ENCODE measurements around the gene SRC.

SRC gene

DNA sequence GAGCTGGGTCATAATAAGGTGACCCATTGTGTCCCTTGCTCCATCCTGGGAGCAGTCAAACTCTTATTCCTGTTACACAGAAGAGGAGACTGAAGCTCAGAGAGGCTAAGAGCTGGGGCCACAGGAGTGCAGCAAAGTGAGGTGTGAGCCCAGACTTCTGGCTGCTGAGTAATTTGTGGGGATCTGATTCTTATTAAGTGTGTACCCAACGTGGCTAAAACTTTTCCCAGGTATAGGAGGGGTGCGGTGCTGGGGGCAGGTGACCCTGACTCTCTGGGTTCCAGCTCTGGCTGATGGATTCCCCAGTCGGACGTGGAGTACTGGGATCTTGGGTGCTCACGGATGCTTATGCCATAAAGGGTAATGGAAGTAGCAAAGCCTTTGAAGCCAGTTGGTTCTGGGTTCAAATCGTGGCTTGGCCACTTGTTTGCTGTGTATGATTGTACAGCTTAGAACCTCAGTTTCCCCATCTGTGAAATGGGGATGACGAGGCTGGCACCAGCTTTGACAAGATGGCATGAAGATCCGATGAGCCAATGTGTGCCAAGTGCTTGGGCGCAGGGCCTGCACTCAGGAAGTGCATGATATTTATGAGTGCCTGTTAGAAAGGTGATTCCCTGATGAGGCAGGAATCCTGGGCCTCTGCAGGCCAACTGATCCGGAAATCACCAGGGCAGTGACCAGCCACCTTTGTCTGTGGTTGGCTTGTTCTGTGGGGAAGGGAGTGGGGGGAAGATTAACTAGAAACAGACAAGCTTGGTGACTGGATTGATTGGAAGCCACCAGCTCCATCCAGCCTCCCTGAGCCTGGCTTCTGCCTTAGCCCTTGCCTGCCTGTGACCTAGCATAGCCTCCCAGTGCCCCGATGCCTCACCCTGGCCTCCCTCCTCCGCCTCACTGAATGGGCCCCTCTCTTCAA, 6.0 kb downstream of the SRC start:
- DNase-seq: no peak

DNA sequence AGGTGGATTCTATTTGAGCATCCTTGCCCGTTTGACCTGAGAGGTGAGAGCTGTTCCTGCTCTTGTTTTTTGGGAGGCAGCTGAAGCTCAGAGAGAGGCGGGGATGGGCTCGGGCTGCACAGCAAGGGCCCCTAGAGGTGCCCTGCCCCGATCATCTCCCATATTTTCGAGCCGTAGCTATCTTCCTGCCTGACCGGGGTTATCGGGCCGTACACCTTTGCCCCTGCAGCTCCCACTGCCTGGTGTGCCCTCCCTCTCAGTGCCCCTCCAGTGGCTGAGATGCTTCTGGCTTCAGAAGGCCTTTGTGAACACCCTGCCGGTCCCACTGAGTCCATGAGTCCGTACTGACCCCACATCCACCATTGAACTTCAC, 6.7 kb downstream of the SRC start:
- DNase-seq: no peak

DNA sequence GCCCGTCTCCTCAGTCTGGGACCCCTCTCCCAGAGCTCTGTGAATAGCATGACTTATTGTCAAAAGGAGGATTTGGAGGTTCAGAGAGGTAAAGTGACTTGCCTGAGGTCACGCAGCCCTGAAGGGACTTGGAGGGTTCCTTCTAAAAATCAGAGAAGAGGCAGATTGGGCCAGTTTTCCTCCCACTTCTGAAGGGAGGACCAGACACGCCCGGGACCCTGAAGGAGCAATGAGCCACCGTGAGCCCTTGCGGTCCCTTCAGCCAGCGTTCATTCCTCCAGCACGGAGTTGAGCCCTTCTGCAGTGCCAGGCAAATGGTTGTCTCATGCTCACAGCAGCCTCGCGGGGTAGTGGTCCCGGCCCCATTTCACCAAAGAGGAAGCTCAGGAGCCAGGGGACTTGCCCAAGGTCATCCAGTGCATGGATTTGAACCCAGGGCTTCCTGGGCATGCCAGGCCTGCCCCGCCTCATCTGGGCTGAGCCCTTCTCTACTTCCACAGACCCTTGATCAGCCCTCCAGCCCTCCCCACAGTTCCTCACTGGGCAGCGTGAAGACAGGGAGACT, 7.4 kb downstream of the SRC start:
- no peak for DNase-seq

DNA sequence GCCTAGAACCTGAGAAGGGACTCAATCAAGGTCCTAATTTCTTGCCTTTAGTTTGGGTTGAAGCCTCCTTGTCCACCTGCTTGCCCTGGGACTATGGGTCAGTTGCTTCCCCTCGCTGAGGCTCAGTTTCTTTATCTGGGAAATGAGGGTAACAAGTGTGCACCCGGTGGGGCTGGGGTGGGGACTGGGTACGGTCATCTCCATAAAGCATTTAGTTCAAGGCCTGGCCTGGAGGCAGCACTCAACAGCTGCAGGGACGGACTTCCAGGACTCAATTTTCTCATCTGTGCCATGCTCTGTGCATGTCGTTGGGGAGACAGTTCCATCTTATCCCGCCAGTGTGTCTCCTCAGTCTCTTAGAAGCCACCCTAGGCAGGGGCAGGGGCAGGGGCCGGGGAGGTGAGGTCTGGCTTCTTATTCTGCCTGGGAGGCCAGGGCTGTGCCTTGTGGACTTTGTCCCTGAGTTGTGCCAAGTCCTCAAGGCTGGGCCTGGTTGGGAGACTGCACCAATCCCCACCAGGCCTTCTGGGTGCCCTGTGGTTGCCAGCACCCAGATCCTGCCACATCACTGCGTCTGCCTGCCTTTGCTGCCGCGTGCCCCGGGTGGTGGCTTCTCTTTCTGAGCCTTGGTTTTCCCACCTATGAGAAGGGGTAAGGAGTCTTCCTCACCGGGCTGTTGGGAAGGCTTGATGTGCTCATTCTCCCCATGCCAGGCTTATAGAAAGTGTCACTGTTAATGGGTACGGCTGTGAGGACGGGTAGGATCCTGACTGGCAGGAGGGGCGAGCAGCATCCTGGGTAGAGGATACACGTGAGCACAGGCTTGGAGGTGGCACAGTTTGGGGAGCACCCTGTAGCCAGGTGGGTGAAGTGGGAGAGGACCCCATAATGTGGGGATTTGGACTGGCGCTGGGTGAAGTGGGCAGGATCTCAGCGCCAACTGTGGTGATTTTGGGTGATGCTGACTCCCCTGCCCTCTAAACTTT, 8.6 kb downstream of the SRC start:
- DNase-seq: no peak

DNA sequence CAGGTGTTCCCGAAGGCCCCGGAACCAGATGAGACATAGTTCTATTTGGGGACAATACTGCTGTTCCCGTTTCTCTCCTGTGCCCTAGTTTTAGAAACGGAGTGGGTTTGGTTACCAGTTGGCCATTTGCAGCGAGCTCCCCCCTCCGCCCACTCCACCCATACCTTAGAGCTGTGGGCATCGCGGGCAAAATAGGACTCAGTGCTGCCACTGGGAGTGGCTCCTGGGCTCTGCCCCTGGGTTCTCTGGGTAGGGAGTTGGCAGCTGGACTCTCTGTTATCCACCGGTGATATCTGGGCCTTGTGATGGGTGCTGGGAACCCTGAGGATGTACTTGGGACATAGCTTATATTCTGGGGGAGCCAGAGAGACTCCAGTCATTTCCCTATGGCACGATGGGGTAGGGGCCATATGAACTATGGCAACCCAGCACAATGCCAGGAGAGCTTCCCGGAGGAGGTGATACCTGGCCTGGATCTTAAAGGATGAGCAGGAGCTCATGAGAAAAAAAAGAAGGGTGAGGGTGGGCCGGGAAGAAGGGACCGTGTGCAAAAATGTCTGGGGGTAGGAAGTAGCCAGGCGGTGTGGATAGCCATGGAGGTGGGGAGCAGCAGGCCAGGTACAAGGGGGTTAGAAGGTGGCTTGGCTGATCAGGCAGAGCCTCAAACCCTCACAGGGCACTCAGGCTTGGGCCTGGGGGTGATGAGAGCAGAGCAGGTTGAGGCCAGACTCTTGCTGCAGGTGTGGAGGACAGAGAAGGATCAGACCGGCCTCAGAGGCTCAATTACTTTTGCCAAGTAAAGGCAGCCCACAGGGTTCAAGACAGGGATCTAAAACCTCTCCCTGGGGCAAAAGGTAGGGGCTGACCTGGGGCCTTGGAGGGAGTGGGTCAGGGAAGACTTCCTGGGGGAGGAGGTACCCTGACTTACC, 9.6 kb downstream of the SRC start:
- no peak for DNase-seq

DNA sequence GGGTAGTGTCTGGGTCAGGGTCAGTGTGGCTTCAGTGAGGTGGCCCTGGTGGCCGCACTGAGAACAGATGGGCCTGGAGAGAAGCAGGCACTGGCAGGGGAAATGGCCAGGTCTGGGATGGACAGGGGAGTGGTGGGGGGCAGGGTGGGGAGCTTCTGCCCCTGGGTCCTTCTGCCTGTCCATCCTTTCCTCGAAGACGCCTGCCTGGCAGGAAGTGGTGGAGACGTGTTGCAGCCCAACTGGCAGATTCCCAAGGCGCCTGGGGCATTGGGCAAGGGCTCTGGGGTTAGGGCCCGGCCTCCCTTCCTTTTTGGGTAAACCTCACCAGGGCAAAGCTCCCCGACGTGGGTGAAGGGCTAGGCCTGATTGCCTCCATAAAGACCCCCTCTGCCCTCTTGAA, 10.4 kb downstream of the SRC start:
- no peak for DNase-seq

DNA sequence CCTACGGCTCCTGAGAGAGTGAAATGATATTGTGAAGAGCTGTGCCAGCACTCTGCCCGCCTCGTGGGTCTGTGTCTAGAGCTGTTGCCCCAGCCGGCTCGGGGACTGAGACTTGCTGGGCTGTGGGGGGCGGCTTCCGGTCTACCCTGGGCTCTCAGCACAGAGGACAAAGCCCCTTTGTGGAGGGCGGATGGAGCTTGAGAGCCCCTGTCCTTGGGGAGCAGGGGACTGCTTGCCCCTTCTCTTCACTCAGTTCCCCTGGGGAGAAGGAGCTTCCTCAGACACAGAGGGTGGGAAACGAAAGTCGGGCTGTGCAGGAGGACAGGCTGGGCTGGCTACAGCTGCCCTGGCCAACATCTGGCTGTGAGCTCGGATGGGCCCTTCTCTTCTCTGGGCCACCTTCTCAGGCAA, 11.0 kb downstream of the SRC start:
- DNase-seq: no peak

DNA sequence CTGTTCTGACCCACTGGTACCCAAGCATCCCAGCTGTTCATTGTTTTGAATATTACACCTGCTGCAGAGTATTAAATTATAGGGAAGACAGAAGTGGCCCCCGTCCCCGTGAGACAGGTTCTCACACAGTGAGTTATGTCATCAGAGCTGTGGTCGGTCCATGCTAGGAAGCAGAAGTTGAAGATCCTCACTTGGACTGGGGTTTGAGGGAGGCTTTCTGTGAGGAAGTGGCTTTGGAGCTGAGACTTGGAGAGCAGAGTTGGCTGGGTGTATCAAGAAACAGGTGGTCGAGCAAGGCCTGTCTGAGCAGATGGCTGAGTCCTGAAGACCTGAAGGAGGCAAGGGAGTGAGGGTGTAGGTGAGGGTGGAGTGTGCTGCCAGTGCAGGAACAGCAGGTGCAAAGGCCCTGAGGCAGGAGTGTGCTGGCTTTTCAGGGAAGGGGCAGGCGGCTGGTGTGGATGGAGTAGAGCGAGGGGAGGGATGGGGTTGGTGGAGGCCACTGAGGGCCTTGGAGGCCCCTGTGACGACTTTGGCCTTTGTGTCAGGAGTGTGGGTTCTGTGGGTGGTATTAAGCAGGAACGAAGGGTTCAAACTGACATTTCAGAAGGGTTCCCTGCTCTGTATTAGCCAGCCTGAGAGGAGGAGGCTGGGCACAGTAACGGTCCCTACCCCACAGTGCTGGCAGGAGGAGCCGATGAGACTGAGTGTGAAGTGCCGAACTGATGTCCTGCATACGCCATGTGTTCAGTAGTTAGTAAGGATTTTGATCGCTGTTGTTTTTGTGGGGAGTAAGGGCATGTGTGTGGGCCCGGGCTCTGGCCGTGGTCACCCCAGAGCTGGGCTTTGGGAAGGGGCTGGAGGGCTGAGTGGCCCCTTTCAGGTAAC, 11.8 kb downstream of the SRC start:
- no peak for DNase-seq

DNA sequence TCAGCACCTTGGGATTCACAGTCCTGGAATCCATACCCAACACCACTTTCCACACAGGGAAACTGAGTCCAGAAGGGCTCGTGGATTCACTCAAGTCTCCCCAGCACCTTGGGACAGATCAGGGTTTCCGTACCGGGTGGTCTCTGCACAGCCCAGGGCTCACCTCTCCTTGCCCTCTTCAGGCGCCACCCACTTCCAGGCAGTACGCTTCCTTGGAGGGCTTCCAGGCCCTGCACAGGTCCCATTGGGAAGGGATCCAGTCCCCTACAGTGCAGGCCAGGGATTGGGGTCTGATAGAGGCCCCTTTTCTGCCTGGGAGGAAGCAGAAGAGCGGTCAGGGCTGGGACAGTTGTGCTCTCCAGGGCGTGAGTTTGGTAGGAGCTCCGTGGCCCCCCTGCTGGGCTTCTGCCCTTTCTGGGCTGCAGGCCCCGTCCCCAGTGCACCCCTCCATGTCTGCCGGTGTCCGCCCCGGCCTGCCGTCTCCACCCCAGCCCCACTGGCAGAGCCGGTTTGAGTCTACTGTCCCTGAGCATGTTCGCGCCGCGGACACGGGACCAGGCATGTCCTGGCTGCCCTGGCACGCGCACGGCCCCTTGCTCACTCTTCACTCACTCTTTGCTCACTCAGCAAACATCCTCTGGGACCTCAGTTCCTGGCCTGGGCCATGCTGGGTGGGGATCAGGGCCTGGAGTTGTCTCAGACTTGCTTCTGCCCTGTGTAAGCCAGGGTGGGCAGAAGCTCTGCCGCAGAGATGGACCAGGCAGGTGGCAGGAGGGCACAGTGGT, 12.6 kb downstream of the SRC start:
- DNase-seq: no peak

DNA sequence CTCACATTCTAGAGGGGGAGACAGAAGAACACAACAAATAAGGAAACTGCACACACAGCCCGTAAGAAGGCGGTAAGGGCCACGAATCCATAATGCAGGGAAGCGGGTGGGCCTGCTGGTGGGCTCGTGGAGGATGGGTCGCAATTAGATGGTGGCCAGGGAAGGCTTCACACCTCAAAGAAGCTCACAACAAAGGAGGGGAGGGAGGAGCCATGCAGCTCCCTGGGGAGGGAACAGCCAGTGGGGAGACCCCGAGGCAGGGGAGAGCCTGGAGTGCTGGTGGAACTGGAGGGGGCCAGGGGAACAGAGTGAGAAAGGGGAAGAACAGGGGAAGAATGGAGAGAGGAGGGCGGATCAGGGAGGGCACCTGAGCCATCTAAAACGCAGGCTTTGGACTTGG, 13.4 kb downstream of the SRC start:
- DNase-seq: no peak

DNA sequence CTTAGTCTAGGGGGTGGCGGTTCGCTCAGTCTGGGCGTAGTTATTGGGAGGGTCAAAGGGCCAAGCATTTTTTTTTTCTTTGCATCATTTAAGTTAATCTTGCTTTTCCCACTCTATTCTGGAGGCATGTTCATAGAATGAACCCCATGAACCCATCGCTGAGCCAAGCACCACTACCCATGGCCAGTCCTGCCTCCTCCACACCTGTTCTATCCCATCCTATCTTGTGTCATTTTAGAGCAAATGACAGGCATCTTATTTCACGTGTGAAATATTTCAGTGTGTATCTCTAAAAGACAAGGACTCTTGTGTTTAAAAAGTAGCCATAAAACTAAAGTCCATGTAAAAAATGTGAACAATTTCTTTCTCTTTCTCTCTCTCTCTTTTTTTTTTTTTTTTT, 13.9 kb downstream of the SRC start:
- DNase-seq: no peak

DNA sequence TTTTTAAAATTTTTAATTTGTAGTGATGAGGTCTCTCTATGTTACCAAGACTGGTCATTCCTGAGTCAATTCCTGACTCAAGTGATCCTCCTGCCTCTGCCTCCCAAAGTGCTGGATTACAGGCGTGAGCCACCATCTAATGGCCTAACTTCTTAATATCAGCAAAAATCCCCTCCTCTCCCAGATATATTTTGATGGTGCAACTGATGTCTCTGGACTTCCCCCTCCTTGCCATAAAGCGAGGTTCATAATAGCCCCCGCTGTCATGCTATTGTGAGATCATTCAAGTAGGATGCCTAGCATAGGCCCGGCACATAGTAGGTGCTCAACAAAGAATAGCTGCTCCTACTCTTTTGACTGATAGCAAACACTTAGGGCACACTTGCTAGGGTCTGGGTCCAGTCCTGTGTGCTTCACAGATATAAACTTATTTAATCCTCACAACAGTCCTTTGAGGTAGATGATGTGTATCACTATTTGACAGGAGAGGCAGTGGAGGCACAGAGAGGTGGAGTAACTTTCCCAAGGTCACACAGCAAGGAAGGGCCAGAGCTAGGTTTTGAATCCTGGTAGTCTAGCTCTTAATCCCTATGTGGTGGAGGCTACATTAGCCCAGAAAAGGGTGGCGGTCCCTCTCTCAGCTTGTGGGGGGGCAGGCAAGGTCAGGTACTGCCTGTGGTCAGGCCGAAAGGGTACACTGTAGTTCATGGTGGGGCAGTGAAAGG, 14.6 kb downstream of the SRC start:
- DNase-seq: no peak

DNA sequence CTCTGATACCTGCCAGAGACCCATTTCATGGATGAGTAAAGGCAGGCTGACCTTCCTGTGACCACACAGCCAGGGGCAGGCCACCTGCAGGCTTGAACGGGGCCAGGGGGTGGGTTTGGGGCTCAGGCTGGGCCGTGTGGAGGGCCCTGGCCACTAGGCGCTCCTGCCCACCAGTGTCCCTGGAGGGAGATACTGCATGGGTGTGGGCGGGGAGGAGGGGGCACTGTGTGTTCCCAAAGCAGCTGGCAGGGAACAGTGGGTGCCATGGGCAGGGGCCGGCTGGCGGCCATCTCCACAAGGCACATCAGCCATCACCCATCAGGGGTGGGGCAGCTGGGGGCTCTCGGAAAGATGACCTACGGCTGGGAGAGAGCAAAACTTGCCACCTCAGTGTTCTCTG, 15.4 kb downstream of the SRC start:
- no peak for DNase-seq

DNA sequence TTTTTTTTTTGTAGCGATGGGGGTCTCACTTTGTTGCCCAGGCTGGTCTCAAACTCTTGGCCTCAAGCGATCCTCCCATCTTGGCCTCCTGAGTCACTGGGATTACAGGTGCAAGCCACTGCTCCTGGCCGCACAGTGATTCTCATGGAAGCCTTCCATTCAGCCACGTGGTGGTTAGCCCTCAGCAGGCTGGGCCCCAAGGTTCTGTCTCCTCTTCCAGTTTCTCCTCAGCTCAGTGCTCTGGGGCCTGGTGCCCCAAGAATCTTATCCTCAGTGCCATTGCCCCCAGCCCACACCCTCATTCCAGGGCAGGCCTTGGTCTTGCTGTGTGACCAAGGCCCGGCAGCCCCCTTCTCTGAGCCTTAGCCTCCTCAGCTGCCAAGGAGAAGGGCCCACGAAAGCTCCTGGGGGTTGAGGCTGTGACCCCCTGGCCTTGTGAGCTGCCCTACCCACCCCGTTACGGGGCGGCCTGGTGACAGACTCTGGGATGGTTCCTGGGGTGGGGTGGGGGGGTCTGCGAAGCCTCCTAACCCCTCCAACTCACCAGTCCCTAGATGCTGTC, 16.4 kb downstream of the SRC start:
- DNase-seq: no peak

DNA sequence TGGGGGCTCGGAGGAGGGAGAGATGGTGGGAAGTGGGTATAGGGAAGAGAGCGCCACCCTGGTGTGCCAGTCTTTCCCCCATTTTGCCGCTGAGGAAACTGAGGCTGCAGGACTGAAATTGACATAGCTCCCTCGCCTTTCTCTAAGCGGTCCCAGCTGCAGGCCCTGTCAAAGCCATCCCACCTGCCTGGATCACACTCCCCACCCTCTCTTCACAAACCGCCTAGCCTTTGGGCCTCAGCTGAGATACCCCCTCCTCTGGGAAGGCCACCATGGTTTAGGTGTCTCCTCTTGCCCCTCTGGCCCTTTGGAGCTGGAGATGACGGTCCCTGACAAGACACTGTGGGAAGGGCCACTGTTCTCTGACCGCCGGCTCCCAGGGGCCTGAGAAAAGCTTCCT, 16.9 kb downstream of the SRC start:
- DNase-seq: no peak

DNA sequence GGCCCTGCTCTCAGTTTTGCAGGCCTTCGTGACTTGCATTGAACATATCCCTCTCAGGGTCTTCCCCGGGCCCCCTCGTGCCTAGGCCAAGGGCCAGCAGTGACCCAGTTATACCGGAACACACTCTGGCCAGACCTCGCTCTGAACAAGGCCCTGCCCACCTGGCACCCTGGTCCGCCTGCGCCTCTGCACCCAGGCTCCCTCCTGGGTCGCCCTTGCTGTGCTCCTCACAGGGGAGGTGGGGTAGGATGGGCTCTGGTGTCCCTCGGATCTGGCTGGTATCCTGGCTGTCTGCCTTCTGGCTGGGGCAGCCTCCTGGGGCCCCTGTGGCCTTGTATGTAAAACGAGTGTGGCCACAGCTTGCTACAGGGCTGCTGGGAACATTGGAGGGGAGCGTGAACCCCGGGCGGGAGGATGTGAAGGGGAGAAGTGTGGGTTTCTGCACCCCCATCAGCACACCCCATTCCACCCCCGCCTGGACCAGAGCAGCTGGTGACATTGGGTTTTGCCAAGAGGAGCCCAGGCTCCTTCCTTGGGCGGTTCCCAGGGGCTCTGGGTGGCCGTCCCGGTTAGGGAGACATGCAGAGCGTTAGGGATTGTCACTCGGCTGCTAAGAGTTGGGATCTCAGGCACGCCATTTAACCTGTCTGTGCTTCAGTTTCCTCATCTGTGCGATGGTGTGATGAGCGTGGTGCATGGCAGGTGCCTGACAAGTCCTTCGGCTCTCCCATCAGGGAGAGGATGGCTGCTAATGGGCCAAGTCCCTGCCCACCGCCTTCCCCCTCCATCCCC, 17.5 kb downstream of the SRC start:
- DNase-seq: no peak

DNA sequence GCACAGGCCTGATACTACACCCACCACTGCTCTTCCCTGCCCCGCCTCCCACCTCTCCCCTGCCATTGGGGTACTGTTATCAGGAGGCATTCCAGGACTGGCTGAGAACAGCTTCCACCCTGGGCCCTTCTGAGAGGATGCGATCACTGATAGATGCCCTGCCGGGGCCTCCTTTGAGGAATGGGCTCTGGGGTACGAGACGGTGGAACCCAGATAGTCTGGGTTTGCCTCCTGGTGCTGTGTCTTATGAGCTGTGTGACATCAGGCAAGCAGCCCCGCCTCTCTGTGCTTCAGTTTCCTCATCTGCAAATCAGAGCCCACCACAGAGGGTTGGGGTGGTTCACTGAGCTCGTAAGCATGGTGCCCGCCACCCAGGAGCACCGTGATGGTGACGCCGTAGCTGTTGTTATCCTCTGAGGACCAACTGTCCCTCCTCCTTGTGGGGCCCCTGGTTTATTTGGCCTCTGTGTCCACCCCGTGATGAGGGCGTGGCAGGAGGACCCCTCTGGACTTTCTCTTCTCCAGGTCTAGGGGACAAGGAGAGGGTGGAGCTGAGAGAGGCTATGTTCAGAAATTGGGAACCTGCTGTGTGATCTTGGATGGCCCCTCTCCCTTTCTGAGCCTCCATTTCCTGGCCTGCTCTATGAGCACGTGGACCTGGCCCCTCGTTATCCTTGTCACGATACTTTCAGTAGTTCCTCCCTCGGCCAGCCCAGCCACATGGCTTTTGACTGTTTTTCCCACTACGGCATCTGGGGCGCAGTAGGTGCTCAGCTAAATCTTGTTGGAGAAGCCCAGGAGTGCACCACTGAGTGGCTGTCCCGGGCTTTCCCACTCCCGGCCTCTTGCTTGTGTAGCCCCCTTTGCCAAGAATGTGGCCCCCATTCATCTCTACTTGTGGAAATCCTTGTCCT, 18.3 kb downstream of the SRC start:
- no peak for DNase-seq

DNA sequence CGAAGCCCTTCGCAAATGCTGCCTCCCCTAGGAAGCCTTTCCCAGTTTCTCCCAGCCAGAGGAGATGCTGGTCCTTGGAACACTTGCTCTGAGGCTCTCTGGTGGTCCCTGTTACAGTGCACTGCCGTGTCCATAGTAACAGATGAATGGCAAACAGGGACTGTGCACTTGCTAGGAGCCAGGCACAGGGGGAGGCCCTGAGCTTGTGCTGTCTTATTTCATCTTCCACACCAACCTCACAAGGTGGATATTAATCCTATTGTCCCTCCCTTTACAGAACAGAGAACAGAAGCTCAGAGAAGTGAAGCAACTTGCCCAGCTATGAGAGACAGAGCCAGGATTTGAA, 19.0 kb downstream of the SRC start:
- DNase-seq: no peak
